Fibroblast of skin of left quadriceps (primary cell): ENCODE data around the gene LYRM1.
"Not testable (repeated sequence)": the region's sequence is repeated elsewhere in the genome, so short reads cannot be mapped to it uniquely, and the experiment has no call there.

Source experiments
- DNase-seq, 2 experiments: peaks; one replicate each; pipeline ENCODE4 v3.0.0-alpha.2; 2013; ENCODE audit warnings: low read depth in 2 of 2

The LYRM1 gene

GRCh38 chr16:20931066-20931600, 30.6 kb downstream of the LYRM1 start:
- no peak for DNase-seq

- no peak for DNase-seq
Measured at GRCh38 chr16:20933589-20933988, 33.0 kb downstream of the LYRM1 start.

GRCh38 chr16:20937736-20938135, 37.2 kb downstream of the LYRM1 start:
- DNase-seq: no peak

- DNase-seq: peak in 1 of 2 experiments; percentile 8
Measured at GRCh38 chr16:20938426-20938825, 37.9 kb downstream of the LYRM1 start.

- no peak for DNase-seq
Measured at GRCh38 chr16:20939611-20940010, 39.0 kb downstream of the LYRM1 start.

- no peak for DNase-seq
Measured at GRCh38 chr16:20940871-20941635, 40.5 kb downstream of the LYRM1 start.

GRCh38 chr16:20941636-20941926, 41.0 kb downstream of the LYRM1 start:
- no peak for DNase-seq

- DNase-seq: no peak
Measured at GRCh38 chr16:20942256-20942655, 41.7 kb downstream of the LYRM1 start.

GRCh38 chr16:20944861-20945574, 44.4 kb downstream of the LYRM1 start:
- peak in 1 of 2 experiments; percentile 27 for DNase-seq

GRCh38 chr16:20945575-20945875, 45.0 kb downstream of the LYRM1 start:
- DNase-seq: not testable (repeated sequence)

- no peak for DNase-seq
Measured at GRCh38 chr16:20946015-20946629, 45.6 kb downstream of the LYRM1 start.

GRCh38 chr16:20948444-20948843, 47.9 kb downstream of the LYRM1 start:
- DNase-seq: no peak

- DNase-seq: no peak
Measured at GRCh38 chr16:20949660-20950059, 49.1 kb downstream of the LYRM1 start.

GRCh38 chr16:20950294-20950693, 49.7 kb downstream of the LYRM1 start:
- DNase-seq: no peak

- no peak for DNase-seq
Measured at GRCh38 chr16:20952139-20952920, 51.8 kb downstream of the LYRM1 start.

GRCh38 chr16:20954574-20954973, 54.0 kb downstream of the LYRM1 start:
- no peak for DNase-seq

- peak; percentile 10 to 23 for DNase-seq
Measured at GRCh38 chr16:20956319-20956718, 55.7 kb downstream of the LYRM1 start.

GRCh38 chr16:20957153-20957552, 56.6 kb downstream of the LYRM1 start:
- DNase-seq: no peak

GRCh38 chr16:20960899-20961298, 60.3 kb downstream of the LYRM1 start:
- no peak for DNase-seq

GRCh38 chr16:20968765-20969164, 68.2 kb downstream of the LYRM1 start:
- DNase-seq: no peak

GRCh38 chr16:20969386-20969785, 68.8 kb downstream of the LYRM1 start:
- DNase-seq: no peak

- DNase-seq: no peak
Measured at GRCh38 chr16:20971401-20971800, 70.8 kb downstream of the LYRM1 start.
